SK-MEL-5 (cell line): ENCODE results near the gene TAF3. TPM values are rescaled to one million over a fixed set of nuclear protein-coding genes. Genes with fewer than 3 reads are reported as not detected.

Source experiments
- DNase-seq: peaks from one replicate; pipeline ENCODE4 v3.0.0-alpha.2; 2016; ENCODE audit warnings: low read depth, low spot score
- in situ Hi-C: cut with HindIII; loops from 2 replicates; pipeline ENCODE4 v1.10.0; 2016; ENCODE audit warnings: low sequenced_read_pairs, high pct_unique_total_duplicates, low pct_unique_long_range_greater_than_20kb
- total RNA-seq: library from RNA; depleted of rRNA; stranded (reverse); fragments of >200 nt; shearing (Covaris generic); gene quantifications from 2 replicates; pipeline ENCODE4 v1.2.3, GENCODE V29; 2014

TAF3 gene
- total RNA-seq, 1 experiment from 2014 or later: 0.98 TPM

- no peak for DNase-seq
- in situ Hi-C loops: no loop called here
Observed at GRCh38 chr10:8044331-8044907, 226.1 kb downstream of the TAF3 start.

DNA sequence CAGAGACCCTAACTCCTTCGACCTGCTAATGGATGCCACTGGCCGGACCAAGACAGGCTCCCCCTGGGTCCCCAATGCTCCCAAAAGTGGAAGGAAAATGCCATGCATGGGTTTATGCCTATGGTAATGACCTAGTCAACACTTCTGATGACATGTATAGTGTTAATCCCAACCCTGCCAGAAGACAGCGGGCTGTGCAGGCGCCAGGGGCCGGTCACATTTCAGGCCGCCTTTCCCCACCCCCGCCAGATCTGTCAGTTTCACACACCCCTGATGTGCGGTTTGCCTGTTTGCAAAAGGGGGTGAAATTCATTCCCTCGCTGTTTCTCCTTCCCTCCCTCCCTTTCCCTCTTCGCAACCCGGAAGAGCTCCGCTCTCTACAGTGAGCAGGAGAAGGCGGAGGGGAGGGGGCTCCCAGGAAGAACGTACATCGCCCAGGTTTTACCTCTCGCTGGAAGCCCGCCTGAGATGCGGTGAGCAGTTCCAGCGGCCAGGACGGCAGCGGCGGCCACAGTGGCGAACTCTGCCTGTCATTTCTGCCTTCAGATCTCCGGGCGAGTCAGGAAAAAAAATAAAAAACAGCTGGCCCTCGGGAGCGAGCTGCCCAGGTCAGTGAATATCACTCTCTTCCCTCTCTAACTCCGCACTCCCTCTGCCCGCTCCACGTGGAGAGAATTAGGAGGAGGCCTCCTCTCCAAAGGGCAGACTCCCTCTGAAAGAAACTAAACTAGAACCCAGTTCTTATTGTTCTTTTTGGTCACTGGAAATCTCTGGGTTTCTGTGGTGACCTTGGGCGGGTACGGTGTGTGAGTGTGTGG is 226.8 kb downstream of the TAF3 start:
- DNase-seq: no peak
- in situ Hi-C loops: no loop called here

DNA sequence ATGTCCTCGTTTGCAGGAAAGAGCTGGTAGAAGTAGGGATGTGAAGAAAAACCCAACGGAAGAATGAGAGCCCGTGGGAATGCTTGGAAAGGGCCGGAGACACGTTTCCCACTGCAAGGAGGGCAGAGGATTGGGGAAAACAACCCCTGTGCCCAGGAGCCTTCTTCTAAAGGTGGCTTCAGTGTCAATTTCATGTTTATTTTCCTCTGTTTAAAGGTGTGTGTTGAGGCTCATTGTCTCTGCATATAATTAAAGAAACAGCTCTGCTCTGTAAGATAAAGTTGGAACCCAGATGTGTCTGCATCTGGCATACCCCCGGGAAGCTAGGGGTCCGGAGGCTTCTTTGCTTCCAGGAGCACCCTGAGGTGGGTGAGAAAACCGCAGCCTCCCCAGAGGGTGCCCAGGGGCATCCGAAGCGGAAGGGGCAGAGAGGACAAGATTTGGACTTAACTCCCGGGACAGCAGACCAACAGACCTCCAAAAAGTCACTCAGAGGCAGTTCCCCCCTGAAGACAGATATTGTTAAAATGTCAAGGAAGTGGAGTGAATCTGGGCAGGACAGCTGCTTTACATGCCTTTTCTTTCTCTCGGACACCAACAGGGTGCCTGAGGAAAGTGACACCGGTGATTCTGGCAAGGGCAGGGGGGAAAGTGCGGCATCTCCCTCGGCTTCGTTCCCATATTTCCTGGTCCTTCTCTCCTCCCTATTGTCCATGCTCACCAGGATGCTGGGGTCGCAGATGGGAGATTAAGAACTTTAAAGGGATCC is 227.6 kb downstream of the TAF3 start:
- in situ Hi-C loops: no loop called here
- no peak for DNase-seq

DNA sequence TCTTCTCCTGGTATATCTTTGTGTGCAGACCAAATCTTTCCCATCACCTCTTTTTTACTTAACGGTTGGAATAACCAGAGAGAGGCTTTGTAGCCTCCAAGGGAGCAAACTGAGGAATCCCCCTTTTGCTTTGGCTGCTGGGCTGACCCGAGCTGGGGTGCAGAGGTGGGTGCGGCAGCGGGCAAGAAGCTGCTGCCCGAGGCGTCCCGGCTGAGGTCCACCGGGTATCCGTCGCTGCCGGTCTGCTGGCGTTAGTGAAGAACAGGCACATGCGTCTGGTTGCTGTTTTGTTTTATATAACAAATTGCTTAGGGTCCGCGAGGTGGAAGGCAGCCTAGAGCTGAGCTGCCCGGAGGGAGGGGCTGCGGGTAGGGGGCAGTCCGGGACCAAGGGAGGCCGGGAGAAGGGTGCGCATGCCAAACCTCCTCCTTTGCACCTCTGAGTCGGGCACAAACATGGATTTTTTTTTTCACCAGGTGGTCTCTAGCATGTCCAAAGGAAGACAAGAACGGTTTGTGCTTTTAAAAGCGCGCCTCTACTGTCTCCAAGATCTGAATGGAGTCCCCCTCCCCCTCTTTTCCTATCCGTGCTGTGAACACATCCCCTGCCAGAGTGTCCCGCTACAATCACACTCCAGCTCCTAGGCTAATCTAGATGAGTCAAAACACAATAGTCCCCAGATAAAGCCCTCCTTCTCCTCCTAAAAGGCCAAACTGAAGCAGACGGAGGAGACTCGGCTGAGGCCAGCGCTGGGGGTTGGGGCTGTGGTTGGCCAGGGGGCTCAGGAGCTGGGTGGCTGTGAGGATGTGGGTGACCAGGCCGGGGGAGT is 229.4 kb downstream of the TAF3 start:
- in situ Hi-C loops: no loop called here
- DNase-seq: no peak

GRCh38 chr10:8048281-8049008 is 230.1 kb downstream of the TAF3 start:
- in situ Hi-C loops: no loop called here
- DNase-seq: no peak

DNA sequence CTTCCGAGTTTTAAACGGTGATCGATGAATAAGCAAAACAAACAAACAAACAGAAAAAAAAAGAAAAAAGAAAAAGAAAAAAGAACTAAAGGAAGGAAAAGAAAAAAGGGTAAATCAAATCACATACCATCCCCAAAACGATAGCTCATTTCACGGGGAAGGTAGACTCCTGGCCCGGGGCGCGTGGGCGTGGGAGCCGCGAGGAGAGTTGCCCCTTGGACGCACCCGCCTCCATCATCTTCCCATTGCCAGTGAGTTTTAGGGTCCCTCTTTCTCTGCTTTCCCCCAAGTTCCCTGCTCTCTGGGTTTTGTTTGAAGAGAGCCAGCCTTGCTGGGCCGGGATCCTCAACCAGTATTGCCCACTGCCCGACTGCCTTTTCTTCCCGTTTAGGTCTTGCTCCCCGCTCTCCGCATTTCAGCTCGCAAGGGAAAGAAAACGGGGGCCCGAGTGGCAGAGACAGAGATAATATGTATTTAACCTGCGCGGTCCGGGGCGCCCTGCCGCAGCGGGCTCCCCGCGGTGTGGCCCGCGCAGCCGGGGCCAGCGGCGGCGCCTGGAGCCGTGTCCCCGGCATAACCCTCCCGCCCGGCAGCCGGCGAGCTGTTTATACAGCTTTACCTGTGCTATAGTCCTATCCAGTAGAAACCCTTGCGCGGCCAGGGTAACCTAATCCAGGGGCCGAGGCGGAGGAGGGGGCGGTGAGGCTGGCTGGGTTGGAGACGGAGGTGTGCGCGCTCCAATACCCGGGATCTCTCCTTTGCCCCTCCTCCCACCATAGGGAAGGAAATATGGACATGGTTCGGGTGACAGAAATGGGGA is 230.9 kb downstream of the TAF3 start:
- DNase-seq: no peak
- in situ Hi-C loops: no loop called here

DNA sequence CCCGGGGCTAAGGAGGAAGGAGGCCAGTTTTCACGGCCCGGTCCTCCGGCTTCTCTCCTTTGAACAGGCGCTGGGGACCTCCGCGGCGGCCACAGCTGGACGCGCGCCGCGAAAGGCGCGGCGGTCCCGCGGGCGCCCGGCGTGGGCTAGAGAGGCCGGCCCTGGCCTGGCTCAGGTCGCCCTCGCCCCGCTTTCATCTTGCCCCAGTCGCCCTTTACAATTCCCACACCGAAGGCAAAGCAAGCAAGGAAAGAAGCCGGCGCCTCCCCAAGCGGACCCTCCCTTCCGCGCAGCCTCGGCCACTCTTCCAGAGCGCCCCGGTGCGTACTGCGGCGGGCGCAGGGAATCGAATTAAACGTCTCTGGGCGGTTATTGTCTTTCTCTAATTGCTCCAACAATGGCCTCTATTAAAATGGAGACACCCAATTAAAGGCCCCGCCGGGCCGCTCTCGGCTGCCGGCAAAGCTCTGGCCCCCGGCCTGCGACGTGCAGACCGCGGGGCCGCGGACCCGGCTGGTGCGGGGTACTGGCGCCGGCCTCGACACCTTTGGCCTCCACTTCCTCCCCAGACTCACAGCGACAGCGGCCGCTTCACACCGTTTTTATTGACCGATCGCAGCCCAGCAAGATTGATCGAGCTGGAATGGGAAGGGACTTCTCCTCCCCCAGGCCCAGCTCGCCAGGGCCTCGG is 231.7 kb downstream of the TAF3 start:
- in situ Hi-C loops: no loop called here
- no peak for DNase-seq

DNA sequence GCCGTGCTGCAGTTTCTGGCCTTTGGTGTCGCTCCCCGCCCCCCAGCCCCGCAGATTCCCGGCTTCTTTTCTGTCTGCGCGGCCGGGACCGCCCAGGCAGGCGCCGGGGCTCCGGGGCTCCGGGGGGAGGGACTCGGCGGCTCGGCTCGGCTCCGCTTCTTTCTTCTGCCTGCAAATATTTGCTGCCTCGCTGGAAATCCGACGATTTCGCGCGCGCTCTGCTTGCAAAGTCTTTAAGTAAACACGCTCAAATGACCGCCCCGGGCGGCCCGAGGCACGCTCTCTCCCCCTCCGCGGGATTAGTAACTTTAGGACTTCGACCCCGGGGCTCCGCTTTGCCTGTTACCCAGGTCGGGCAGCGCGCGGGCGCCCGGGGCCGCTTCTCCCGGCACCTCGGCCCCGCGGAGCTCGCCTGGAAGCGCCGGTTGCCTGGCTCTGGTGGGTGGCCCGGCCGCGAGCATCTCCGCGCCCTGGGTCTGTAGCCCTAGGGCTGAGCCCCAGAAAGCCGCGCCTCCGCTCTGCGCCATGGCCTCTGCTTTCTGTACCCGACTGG is 232.3 kb downstream of the TAF3 start:
- in situ Hi-C loops: no loop called here
- DNase-seq: no peak

DNA sequence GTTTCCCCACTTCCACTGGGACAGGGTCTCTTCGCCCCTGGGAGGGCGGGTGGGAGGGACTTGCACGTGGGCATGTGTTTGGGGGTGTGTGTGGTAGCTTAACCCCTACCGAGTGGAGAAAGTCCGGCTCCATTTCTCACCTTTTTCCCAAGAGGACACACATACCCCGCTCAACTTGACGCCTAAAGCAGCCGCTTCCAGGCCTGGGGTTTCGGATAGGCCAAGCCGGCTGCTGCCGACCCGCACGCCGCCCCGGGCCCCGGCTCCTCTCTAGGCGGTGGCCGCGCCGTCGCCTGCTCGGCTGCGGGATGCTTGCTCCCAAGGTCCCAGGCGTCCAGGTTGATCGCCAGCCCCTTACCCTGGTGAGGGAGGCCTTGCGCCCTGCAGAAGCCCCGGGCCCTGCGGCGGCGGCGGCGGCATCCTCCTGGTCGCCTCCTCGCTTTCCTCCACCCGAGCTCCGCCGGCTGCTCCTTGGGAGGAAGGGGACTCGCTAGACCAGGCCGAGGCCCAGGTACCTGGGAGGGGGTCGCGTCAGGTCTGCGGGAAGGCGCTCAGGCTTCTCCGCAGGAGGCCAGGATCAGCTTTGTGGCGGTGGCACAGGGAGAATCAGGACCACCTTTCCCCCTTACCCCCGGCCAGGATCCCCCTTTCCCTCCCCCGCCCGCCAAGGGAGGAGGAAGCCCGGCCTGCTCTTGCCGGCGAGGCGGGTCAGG is 233.0 kb downstream of the TAF3 start:
- in situ Hi-C loops: no loop called here
- no peak for DNase-seq

- no peak for DNase-seq
- in situ Hi-C loops: no loop called here
Observed at GRCh38 chr10:8051851-8052257, 233.5 kb downstream of the TAF3 start.

DNA sequence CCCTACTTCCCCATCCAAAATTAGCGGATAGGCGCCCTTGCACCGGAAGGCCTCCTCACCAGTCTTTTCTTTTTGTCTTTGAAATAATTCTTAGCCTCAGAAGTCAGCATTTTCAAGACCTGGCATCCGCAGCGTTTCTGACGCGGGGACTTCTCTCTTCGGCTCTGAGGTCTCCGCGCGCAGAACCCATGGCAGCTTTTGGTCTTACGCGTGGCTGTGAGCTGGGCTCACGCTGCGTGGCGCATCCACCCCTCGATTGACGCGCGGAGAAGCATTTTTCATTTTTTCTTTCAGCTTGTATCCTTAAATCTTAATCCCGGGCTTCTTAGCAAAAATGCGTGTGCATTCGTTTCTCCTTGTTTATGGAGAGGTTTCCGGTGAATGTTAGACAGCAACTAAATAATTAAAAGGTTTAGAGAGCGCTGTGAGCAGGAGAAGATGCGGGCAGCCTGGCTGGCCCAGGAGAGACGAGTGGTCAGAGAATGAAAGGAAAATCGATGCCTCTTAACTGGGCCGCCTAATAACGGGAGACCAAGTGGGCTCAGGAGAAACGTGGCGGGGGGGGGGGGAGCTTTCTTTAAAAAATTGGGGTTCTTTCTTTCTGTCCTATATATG is 234.1 kb downstream of the TAF3 start:
- in situ Hi-C loops: no loop called here

GRCh38 chr10:8052956-8053445 is 234.7 kb downstream of the TAF3 start:
- in situ Hi-C loops: no loop called here
- no peak for DNase-seq

More for the DNA sequence above, 234.1 kb downstream of the TAF3 start:
- no peak for DNase-seq

DNA sequence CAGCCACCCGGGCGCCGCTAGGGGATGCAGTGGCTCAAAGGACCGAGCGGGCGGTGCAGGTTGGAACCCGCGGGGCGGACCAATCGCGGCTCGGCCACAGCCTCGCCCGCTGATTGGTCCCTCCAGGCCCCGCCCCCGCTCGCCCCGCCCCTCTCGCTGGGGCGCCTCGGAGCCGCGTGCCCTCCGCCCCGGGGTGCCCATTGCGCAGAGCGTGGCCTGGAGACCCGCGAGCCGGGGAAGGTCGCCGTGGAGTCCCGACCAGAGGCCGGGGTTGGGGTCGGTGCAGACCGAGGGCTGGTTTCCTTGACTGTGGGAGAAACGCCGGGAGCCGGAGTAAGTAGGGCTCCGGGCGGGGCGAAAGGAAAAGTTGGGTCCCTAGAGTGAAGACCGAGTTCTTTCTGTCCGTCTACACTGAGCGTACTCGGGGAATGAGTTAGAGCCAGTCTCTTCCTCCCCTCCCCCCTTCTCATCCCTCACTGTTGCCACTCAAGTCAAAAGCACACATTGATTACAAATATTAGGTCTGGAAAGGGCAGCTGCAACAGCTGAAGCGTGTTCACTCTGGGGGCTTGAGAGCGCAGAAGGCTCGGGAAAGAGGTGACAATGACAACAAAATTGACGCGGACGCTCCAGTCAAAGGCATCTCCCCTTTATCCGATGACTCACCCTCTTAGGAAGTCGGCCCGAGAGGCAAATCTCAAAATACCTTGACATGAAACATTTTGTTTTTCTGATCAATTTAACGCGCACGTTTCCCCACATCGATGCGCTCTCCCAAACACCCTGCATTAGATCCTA is 235.3 kb downstream of the TAF3 start:
- peak; percentile 78 for DNase-seq
- in situ Hi-C loops: no loop called here

DNA sequence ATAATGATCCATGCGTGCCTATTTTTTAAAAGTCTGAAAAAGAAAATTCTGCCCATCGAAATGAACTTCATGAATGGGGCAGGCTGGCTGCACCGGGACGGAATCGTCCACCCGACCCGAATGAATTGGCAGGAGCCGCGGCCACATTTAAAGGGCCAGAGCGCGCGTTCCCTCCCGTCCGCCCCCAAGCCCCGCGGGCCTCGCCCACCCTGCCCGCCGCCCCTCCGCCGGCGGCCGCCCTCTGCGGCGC is 235.9 kb downstream of the TAF3 start:
- peak; percentile 12 for DNase-seq
- in situ Hi-C loops: no loop called here
